ENCODE results near the gene SEBOX. TPM values are rescaled to one million over a fixed set of nuclear protein-coding genes. Genes with fewer than 3 reads are reported as not detected.

The SEBOX gene
- total RNA-seq, 1 experiment from 2014 or later: not detected

DNA sequence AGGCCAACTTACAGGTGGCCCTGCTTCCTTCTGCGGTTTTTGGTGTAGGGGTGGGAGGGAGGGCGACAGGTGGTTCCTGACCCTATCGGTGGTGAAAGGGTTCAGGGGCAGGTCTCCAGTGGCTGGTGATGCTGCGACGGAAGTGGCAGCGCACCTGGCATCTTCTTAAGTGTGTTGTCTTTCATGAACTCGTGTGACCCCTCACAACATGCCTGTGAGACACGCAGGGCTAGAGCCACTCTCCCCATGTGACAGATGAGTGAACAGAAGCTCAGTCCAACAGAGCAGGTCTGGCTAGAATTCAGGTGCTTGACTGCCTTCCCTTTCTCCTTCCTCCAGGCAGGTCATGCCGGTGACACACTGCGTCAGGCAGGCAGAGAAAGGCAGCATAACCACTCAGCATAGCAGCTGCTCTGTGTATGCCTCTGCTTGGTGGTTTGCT is 21.5 kb downstream of the SEBOX start:
- DNase-seq (no peak), ATAC-seq (no peak)
- Histone ChIP-seq H3K4me1 (ENCODE audit: insufficient read depth, low read length) (peaks cover 28% of the 10 kb centered on the region), H3K4me3 (ENCODE audit: low read length) (no peak overlapping the region), H3K4me2 (ENCODE audit: low read length) (no peak overlapping the region), H3K9me3 (ENCODE audit: low read length) (no peaks in the 10 kb centered on the region), H3K9me2 (replicated peaks; ENCODE audit: low read length) (no peaks in the 10 kb centered on the region), H3K9ac (ENCODE audit: low read length) (no peak overlapping the region), H2AFZ (ENCODE audit: low read length) (no peak overlapping the region), H3K36me3 (ENCODE audit: low read depth, low read length) (peaks cover 10% of the 10 kb centered on the region; the same call in 1 of the 2 replicates), H3K79me2 (ENCODE audit: low read length) (peaks cover 9% of the 10 kb centered on the region), H4K20me1 (ENCODE audit: low read length) (no peaks in the 10 kb centered on the region), H3K27me3 (ENCODE audit: low read length) (no peaks in the 10 kb centered on the region), H3K27ac (ENCODE audit: low read length) (no peak overlapping the region), H3F3A (ENCODE audit: low read length, unreplicated experiment) (peaks cover 6% of the 10 kb centered on the region)
- ChIA-PET POLR2A (ENCODE audit: unreplicated experiment) (no interaction called here), CTCF (no interaction called here)
- no peak for TF ChIP-seq EZH2phosphoT487 (IDR thresholded peaks at IDR 0.05; ENCODE audit: borderline replicate concordance, low read length)
- TF ChIP-seq, protein P1, sequence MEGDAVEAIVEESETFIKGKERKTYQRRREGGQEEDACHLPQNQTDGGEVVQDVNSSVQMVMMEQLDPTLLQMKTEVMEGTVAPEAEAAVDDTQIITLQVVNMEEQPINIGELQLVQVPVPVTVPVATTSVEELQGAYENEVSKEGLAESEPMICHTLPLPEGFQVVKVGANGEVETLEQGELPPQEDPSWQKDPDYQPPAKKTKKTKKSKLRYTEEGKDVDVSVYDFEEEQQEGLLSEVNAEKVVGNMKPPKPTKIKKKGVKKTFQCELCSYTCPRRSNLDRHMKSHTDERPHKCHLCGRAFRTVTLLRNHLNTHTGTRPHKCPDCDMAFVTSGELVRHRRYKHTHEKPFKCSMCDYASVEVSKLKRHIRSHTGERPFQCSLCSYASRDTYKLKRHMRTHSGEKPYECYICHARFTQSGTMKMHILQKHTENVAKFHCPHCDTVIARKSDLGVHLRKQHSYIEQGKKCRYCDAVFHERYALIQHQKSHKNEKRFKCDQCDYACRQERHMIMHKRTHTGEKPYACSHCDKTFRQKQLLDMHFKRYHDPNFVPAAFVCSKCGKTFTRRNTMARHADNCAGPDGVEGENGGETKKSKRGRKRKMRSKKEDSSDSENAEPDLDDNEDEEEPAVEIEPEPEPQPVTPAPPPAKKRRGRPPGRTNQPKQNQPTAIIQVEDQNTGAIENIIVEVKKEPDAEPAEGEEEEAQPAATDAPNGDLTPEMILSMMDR (conservative IDR thresholded peaks at IDR 0.05; ENCODE audit: low read depth, low read length): no peak
- TF ChIP-seq EZH2 (IDR thresholded peaks at IDR 0.05; ENCODE audit: low read length, unreplicated experiment): no peak
- BruUV-seq (replicated peaks): no TSS peak
- intact Hi-C loops (cut with micrococcal nuclease): no loop called here

GRCh38 chr17:28342313-28342712 is 22.7 kb downstream of the SEBOX start:
- Histone ChIP-seq H3K4me2 (ENCODE audit: low read length) (no peak overlapping the region), H3K27ac (ENCODE audit: low read length) (no peak overlapping the region), H3K4me1 (ENCODE audit: insufficient read depth, low read length) (peaks cover 26% of the 10 kb centered on the region), H3K9ac (ENCODE audit: low read length) (no peak overlapping the region), H3K79me2 (ENCODE audit: low read length) (peaks cover 21% of the 10 kb centered on the region), H3F3A (ENCODE audit: low read length, unreplicated experiment) (peaks cover 6% of the 10 kb centered on the region), H3K9me3 (ENCODE audit: low read length) (no peaks in the 10 kb centered on the region), H4K20me1 (ENCODE audit: low read length) (no peaks in the 10 kb centered on the region), H3K9me2 (replicated peaks; ENCODE audit: low read length) (no peaks in the 10 kb centered on the region), H3K36me3 (ENCODE audit: low read depth, low read length) (peaks cover 10% of the 10 kb centered on the region; the same call in 1 of the 2 replicates), H3K27me3 (ENCODE audit: low read length) (no peaks in the 10 kb centered on the region), H3K4me3 (ENCODE audit: low read length) (no peak overlapping the region), H2AFZ (ENCODE audit: low read length) (no peak overlapping the region)
- intact Hi-C loops (cut with micrococcal nuclease): no loop called here
- DNase-seq: no peak
- TF ChIP-seq EZH2phosphoT487 (IDR thresholded peaks at IDR 0.05; ENCODE audit: borderline replicate concordance, low read length) (no peak), EZH2 (IDR thresholded peaks at IDR 0.05; ENCODE audit: low read length, unreplicated experiment) (no peak)
- TF ChIP-seq, protein P1 (conservative IDR thresholded peaks at IDR 0.05; ENCODE audit: low read depth, low read length): no peak
- BruUV-seq (replicated peaks): no TSS peak
- no peak for ATAC-seq
- CTCF ChIA-PET: no interaction called here
- POLR2A ChIA-PET (ENCODE audit: unreplicated experiment): no interaction called here

DNA sequence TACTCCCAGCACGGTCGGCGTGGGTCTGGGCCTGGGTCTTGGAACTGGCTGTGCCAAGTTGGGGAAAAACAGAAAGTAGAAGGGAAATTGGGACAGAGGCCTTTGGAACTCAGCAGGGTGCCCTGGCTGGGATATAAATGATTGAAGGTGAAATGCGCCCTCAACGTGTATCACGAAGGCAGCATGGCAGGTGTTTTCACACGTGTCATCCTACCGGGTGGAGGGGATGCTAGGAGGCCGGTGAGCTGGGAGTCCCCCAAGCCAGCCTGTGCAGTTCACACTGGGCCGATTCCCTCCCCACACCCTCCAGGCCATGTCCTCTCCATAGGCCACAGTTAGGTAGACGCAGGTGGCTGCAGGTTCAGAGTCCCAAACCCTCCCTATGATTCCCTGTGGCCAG is 23.5 kb downstream of the SEBOX start:
- POLR2A ChIA-PET (ENCODE audit: unreplicated experiment): no interaction called here
- Histone ChIP-seq H3K9me2 (replicated peaks; ENCODE audit: low read length) (no peaks in the 10 kb centered on the region), H4K20me1 (ENCODE audit: low read length) (0 out of 2 replicates have a peak, but pooled peaks cover 6% of the 10 kb centered on the region), H3K9me3 (ENCODE audit: low read length) (no peaks in the 10 kb centered on the region), H3K9ac (ENCODE audit: low read length) (no peak overlapping the region), H3F3A (ENCODE audit: low read length, unreplicated experiment) (peaks cover 1% of the 10 kb centered on the region), H3K4me1 (ENCODE audit: insufficient read depth, low read length) (peaks cover 27% of the 10 kb centered on the region), H3K27me3 (ENCODE audit: low read length) (no peaks in the 10 kb centered on the region), H2AFZ (ENCODE audit: low read length) (no peak overlapping the region), H3K36me3 (ENCODE audit: low read depth, low read length) (peaks cover 10% of the 10 kb centered on the region; the same call in 1 of the 2 replicates), H3K27ac (ENCODE audit: low read length) (no peak overlapping the region), H3K4me2 (ENCODE audit: low read length) (no peak overlapping the region), H3K4me3 (ENCODE audit: low read length) (no peak overlapping the region), H3K79me2 (ENCODE audit: low read length) (peaks cover 29% of the 10 kb centered on the region)
- TF ChIP-seq, protein P1 (conservative IDR thresholded peaks at IDR 0.05; ENCODE audit: low read depth, low read length): no peak
- no peak for TF ChIP-seq EZH2 (IDR thresholded peaks at IDR 0.05; ENCODE audit: low read length, unreplicated experiment)
- no peak for TF ChIP-seq EZH2phosphoT487 (IDR thresholded peaks at IDR 0.05; ENCODE audit: borderline replicate concordance, low read length)
- intact Hi-C loops (cut with micrococcal nuclease): no loop called here
- DNase-seq: no peak
- no TSS peak for BruUV-seq (replicated peaks)
- CTCF ChIA-PET: no interaction called here
- ATAC-seq: no peak
